ENCODE measurements around the gene CTNNA3. TPM values are rescaled to one million over a fixed set of nuclear protein-coding genes. Genes with fewer than 3 reads are reported as not detected.

CTNNA3 gene
- total RNA-seq, 2 donors from 2014 or later: 0.37 to 1.1 TPM

- no peak for DNase-seq
- H3K27me3 ChIP-seq: no peaks in the 10 kb centered on the region
- H3K36me3 ChIP-seq: no peaks in the 10 kb centered on the region
- intact Hi-C loops (cut with DNase I): no loop called here
- no peaks in the 10 kb centered on the region for H3K4me1 ChIP-seq
- H3K9me3 ChIP-seq: no peaks in the 10 kb centered on the region
- H3K9ac ChIP-seq (ENCODE audit: low read depth in 2 of 2, low read length in 2 of 2): no peak overlapping the region
- no peak overlapping the region for H3K4me3 ChIP-seq
- H3K27ac ChIP-seq: no peak overlapping the region
- no peak for TF ChIP-seq CTCF (IDR thresholded peaks at IDR 0.05)
These were observed 884.8 kb downstream of the CTNNA3 start for GRCh38 chr10:66811211-66811610.

- Histone ChIP-seq H3K4me3 (no peak overlapping the region), H3K27ac (no peak overlapping the region), H3K9me3 (no peaks in the 10 kb centered on the region), H3K4me1 (no peaks in the 10 kb centered on the region), H3K9ac (ENCODE audit: low read depth in 2 of 2, low read length in 2 of 2) (no peak overlapping the region), H3K36me3 (no peaks in the 10 kb centered on the region), H3K27me3 (no peaks in the 10 kb centered on the region)
- intact Hi-C loops (cut with DNase I): no loop called here
- TF ChIP-seq CTCF (IDR thresholded peaks at IDR 0.05): no peak
- DNase-seq: no peak
These were observed 886.6 kb downstream of the CTNNA3 start for GRCh38 chr10:66809402-66809801.

GRCh38 chr10:66805612-66806011 lies 890.4 kb downstream of the CTNNA3 start:
- intact Hi-C loops (cut with DNase I): no loop called here
- no peaks in the 10 kb centered on the region for H3K36me3 ChIP-seq
- H3K9ac ChIP-seq (ENCODE audit: low read depth in 2 of 2, low read length in 2 of 2): no peak overlapping the region
- no peaks in the 10 kb centered on the region for H3K4me1 ChIP-seq
- no peak for DNase-seq
- no peak overlapping the region for H3K27ac ChIP-seq
- H3K27me3 ChIP-seq: no peaks in the 10 kb centered on the region
- no peaks in the 10 kb centered on the region for H3K9me3 ChIP-seq
- H3K4me3 ChIP-seq: no peak overlapping the region
- no peak for TF ChIP-seq CTCF (IDR thresholded peaks at IDR 0.05)

- Histone ChIP-seq H3K27ac (no peak overlapping the region), H3K4me1 (no peaks in the 10 kb centered on the region), H3K27me3 (no peaks in the 10 kb centered on the region), H3K36me3 (no peaks in the 10 kb centered on the region), H3K4me3 (no peak overlapping the region), H3K9me3 (no peaks in the 10 kb centered on the region), H3K9ac (ENCODE audit: low read depth in 2 of 2, low read length in 2 of 2) (no peak overlapping the region)
- intact Hi-C loops (cut with DNase I): no loop called here
- no peak for DNase-seq
- TF ChIP-seq CTCF (IDR thresholded peaks at IDR 0.05): no peak
These were observed 891.0 kb downstream of the CTNNA3 start for GRCh38 chr10:66804962-66805361.

GRCh38 chr10:66803174-66803573 lies 892.8 kb downstream of the CTNNA3 start:
- Histone ChIP-seq H3K9me3 (no peaks in the 10 kb centered on the region), H3K4me3 (no peak overlapping the region), H3K9ac (ENCODE audit: low read depth in 2 of 2, low read length in 2 of 2) (no peak overlapping the region), H3K4me1 (no peaks in the 10 kb centered on the region), H3K27ac (no peak overlapping the region), H3K27me3 (no peaks in the 10 kb centered on the region), H3K36me3 (no peaks in the 10 kb centered on the region)
- no peak for TF ChIP-seq CTCF (IDR thresholded peaks at IDR 0.05)
- intact Hi-C loops (cut with DNase I): no loop called here
- DNase-seq: no peak

GRCh38 chr10:66799474-66799873 lies 896.5 kb downstream of the CTNNA3 start:
- DNase-seq: no peak
- Histone ChIP-seq H3K27me3 (no peaks in the 10 kb centered on the region), H3K27ac (no peak overlapping the region), H3K36me3 (no peaks in the 10 kb centered on the region), H3K4me1 (no peaks in the 10 kb centered on the region), H3K9me3 (no peaks in the 10 kb centered on the region), H3K9ac (ENCODE audit: low read depth in 2 of 2, low read length in 2 of 2) (no peak overlapping the region), H3K4me3 (no peak overlapping the region)
- no peak for TF ChIP-seq CTCF (IDR thresholded peaks at IDR 0.05)
- intact Hi-C loops (cut with DNase I): no loop called here

Data from colonic mucosa (tissue), 4 donors.